ENCODE measurements around the gene SLC7A14.

DNA sequence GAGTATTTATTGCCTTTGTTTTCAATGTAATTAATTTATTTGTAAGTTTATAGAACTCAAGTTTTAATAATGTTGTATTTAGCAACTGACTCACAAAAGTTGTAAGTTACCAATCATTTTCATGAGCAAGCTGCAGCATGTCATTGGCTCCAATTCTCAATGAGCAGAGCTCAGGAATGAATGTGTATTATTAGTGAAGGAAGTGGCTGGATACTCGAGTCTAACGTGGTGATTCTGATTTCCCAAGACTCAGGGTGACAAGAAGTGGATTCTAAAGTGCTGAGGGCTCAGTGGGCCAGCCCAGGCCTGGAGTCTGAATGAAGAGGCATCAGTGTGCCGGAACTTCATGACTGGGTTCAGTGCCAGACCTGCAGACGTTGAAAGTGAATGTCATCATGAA lies 127.6 kb downstream of the SLC7A14 start:
- TF ChIP-seq POLR2AphosphoS5 (IDR thresholded peaks at IDR 0.05; ENCODE audit: low read depth, low read length): no peak
- no peak for TF ChIP-seq TAF1 (IDR thresholded peaks at IDR 0.05; ENCODE audit: borderline replicate concordance, insufficient read depth, low read length)
- TF ChIP-seq SIN3A (IDR thresholded peaks at IDR 0.05; ENCODE audit: borderline replicate concordance, insufficient read depth, low read length): no peak

Measured in PFSK-1 (cell line).